ENCODE measurements around the gene NME7.
"Not testable (repeated sequence)": the region's sequence is repeated elsewhere in the genome, so short reads cannot be mapped to it uniquely, and the experiment has no call there.

NME7 gene

DNA sequence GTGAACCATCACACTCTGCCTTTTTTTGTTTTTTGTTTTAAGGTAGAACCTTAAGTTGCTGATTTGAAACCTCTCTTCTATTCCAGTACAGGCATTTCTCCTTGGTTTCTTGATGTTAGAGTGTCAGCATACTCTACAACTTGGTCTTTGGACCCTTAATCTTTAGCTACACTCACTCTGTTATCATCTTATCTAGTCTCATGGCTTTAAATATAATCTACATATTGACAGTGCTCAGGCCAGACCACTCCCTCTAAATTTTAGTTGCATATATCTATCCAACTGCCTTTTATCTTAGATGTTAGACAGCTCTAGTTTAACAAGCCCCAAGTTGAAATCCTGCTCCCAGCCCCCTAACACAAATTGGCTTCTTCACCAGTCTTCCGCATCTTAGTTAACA is 22.1 kb downstream of the NME7 start:
- TF ChIP-seq, protein P1, sequence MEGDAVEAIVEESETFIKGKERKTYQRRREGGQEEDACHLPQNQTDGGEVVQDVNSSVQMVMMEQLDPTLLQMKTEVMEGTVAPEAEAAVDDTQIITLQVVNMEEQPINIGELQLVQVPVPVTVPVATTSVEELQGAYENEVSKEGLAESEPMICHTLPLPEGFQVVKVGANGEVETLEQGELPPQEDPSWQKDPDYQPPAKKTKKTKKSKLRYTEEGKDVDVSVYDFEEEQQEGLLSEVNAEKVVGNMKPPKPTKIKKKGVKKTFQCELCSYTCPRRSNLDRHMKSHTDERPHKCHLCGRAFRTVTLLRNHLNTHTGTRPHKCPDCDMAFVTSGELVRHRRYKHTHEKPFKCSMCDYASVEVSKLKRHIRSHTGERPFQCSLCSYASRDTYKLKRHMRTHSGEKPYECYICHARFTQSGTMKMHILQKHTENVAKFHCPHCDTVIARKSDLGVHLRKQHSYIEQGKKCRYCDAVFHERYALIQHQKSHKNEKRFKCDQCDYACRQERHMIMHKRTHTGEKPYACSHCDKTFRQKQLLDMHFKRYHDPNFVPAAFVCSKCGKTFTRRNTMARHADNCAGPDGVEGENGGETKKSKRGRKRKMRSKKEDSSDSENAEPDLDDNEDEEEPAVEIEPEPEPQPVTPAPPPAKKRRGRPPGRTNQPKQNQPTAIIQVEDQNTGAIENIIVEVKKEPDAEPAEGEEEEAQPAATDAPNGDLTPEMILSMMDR (IDR thresholded peaks at IDR 0.05; ENCODE audit: low read depth, low read length, missing control alignments): no peak
- in situ Hi-C loops (cut with HindIII; ENCODE audit: low sequenced_read_pairs): loop anchor here (25.0 kb wide), 1 partner anchor 733 kb away; no protein-coding TSS in a partner anchor
- no peak overlapping the region for H3K4me3 ChIP-seq (ENCODE audit: low read depth, low read length)
- no peak for DNase-seq (ENCODE audit: low read depth)

DNA sequence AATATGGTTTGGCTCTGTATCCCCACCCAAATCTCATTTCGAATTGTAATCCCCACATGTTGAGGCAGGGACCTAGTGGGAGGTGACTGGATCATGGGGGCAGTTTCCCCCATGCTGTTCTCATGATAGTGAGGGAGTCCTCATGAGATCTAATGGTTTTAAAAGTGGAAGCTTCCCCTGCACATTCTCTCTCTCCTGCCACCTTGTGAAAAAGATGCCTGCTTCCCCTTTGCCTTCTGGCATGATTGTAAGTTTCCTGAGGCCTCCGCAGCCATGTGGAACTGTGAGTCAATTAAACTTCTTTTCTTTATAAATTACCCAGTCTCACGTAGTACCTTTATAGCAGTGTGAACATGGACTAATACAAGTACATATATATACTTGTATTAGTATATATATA is 25.5 kb downstream of the NME7 start:
- in situ Hi-C loops (cut with HindIII; ENCODE audit: low sequenced_read_pairs): loop anchor here (25.0 kb wide), 1 partner anchor 730 kb away; no protein-coding TSS in a partner anchor
- not testable (repeated sequence) for H3K4me3 ChIP-seq (ENCODE audit: low read depth, low read length); DNase-seq (ENCODE audit: low read depth)

DNA sequence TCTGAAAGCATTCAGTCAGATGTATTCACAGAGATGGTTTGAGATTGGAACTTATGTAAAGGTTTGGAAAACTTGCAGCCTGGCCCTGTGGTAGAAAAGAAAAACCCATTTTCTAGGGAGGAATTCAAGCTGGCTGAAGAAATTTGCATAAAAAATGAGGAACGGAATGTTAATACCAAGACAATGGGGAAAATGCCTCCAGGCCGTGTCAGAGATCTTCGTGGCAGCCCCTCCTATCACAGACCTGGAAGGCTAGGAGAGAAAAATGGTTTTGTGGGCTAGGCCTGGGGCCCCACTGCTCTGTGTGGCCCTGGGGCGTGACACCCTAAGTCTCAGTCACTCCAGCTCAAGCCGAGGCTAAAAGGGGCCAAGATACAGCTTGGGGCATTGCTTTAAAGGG is 26.7 kb downstream of the NME7 start:
- TF ChIP-seq, protein P1 (IDR thresholded peaks at IDR 0.05; ENCODE audit: low read depth, low read length, missing control alignments): no peak
- no peak overlapping the region for H3K4me3 ChIP-seq (ENCODE audit: low read depth, low read length)
- in situ Hi-C loops (cut with HindIII; ENCODE audit: low sequenced_read_pairs): loop anchor here (25.0 kb wide), 1 partner anchor 729 kb away; no protein-coding TSS in a partner anchor
- DNase-seq (ENCODE audit: low read depth): no peak

DNA sequence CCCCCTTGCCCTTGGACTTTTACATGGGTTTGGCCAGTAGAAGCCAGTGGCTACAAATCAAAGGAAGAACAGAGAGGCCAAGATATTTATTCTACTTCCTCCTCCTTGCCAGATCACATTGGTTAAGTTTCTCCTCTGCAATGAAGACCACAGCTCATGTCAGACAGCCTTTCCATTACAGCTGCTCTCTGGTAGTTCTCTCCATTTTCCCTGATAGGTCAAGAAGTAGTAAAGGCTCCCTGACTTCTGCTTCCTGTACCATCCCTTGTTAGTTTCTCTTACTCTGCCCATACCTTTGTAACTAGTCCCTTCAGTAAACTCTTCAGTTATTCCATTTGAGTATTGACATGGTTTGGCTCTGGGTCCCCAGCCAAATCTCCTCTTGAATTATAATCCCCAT is 27.8 kb downstream of the NME7 start:
- TF ChIP-seq, protein P1 (IDR thresholded peaks at IDR 0.05; ENCODE audit: low read depth, low read length, missing control alignments): no peak
- DNase-seq (ENCODE audit: low read depth): no peak
- in situ Hi-C loops (cut with HindIII; ENCODE audit: low sequenced_read_pairs): loop anchor here (25.0 kb wide), 1 partner anchor 727 kb away; no protein-coding TSS in a partner anchor
- H3K4me3 ChIP-seq (ENCODE audit: low read depth, low read length): no peak overlapping the region

DNA sequence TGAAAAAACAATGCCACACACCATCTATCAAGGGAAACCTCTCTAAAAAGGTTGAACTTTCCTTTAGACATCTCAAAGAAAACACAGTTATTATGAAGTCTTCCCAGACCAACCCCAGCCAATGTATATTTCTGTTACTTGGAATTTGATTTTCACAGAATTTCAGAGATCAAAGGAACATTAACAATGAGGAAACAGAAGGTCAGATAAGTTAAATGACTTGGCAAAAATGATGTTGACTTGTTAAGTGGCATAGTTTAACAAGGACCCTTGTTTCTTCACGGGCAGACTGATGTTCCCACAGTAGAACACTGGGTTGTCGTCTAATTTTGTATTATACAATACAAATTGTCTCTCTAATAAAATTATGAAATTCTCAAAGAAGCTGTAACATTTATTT is 29.0 kb downstream of the NME7 start:
- TF ChIP-seq, protein P1 (IDR thresholded peaks at IDR 0.05; ENCODE audit: low read depth, low read length, missing control alignments): no peak
- no peak overlapping the region for H3K4me3 ChIP-seq (ENCODE audit: low read depth, low read length)
- DNase-seq (ENCODE audit: low read depth): no peak
- in situ Hi-C loops (cut with HindIII; ENCODE audit: low sequenced_read_pairs): loop anchor here (25.0 kb wide), 1 partner anchor 726 kb away; no protein-coding TSS in a partner anchor

DNA sequence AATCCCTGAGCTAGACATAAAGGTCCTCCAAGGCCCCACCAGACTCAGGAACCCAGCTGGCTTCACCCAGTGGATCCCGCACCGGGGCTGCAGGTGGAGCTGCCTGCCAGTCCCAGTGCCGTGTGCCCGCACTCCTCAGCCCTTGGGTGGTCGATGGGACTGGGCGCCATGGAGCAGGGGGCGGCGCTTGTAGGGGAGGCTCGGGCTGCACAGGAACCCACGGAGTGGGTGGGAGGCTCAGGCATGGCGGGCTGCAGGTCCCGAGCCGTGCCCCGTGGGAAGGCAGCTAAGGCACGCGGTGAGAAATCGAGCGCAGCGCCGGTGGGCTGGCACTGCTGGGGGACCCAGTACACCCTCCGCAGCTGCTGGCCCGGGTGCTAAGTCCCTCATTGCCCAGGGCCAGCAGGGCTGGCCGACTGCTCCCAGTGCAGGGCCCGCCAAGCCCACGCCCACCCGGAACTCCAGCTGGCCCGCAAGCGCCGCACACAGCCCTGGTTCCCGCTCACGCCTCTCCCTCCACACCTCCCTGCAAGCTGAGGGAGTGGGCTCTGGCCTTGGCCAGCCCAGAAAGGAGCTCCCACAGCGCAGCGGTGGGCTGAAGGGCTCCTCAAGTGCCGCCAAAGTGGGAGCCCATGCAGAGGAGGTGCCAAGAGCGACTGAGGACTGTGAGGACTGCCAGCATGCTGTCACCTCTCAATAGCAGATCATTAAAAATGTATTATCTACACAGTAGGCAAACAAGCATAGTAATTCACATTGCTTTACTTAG is 30.5 kb downstream of the NME7 start:
- in situ Hi-C loops (cut with HindIII; ENCODE audit: low sequenced_read_pairs): loop anchor here (25.0 kb wide), 1 partner anchor 725 kb away; no protein-coding TSS in a partner anchor
- DNase-seq (ENCODE audit: low read depth); H3K4me3 ChIP-seq (ENCODE audit: low read depth, low read length): not testable (repeated sequence)

DNA sequence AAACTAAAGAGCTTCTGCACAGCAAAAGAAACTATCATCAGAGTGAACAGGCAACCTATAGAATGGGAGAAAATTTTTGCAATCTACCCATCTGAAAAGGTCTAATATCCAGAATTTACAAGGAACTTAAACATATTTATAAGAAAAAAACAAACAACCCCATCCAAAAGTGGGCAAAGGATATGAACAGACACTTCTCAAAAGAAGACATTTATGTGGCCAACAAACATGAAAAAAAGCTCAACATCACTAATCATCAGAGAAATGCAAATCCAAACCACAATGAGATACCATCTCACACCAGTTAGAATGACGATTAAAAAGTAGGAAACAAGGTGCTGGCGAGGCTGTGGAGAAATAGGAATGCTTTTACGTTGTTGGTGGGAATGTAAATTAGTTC is 32.9 kb downstream of the NME7 start:
- in situ Hi-C loops (cut with HindIII; ENCODE audit: low sequenced_read_pairs): loop anchor here (25.0 kb wide), 1 partner anchor 722 kb away; no protein-coding TSS in a partner anchor
- DNase-seq (ENCODE audit: low read depth); H3K4me3 ChIP-seq (ENCODE audit: low read depth, low read length): not testable (repeated sequence)

DNA sequence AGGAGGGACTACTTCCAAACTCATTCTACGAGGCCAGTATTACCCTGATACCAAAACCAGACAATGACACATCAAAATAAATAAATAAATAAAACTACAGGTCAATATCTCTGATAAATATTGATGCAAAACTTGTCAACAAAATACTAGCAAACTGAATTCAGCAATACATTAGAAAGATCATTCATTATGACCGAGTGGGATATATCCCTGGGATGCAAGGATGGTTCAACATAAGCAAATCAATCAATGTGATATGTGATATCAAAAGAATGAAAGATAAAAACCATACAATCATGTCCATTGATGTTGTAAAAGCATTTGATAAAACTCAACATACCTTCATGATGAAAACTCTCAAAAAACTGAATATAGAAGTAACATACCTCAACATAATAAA is 36.7 kb downstream of the NME7 start:
- no peak overlapping the region for H3K4me3 ChIP-seq (ENCODE audit: low read depth, low read length)
- TF ChIP-seq, protein P1 (IDR thresholded peaks at IDR 0.05; ENCODE audit: low read depth, low read length, missing control alignments): no peak
- DNase-seq (ENCODE audit: low read depth): no peak
- in situ Hi-C loops (cut with HindIII; ENCODE audit: low sequenced_read_pairs): loop anchor here (25.0 kb wide), 1 partner anchor 719 kb away; no protein-coding TSS in a partner anchor

Data from astrocyte of the cerebellum (primary cell).